ENCODE data around the gene UGT1A6. TPM values are rescaled to one million over a fixed set of nuclear protein-coding genes. Genes with fewer than 3 reads are reported as not detected.
"Not testable (repeated sequence)": the region's sequence is repeated elsewhere in the genome, so short reads cannot be mapped to it uniquely, and the experiment has no call there.

Gene UGT1A6
- total RNA-seq, 1 donor from 2014 or later = 0.17 TPM

GRCh38 chr2:233655043-233655442 is 37.6 kb upstream of the UGT1A6 start:
- no peaks in the 10 kb centered on the region for H3K36me3 Mint-ChIP-seq (ENCODE audit: low read depth)
- H3K4me1 Mint-ChIP-seq (ENCODE audit: low read depth) = no peaks in the 10 kb centered on the region
- DNase-seq (ENCODE audit: low spot score) = no peak
- H3K27ac Mint-ChIP-seq (ENCODE audit: unreplicated experiment) = no peak overlapping the region
- H3K4me3 Mint-ChIP-seq (ENCODE audit: unreplicated experiment) = no peak overlapping the region
- H3K9me3 Mint-ChIP-seq (ENCODE audit: low read depth) = no peaks in the 10 kb centered on the region
- no peak for TF ChIP-seq CTCF (IDR thresholded peaks at IDR 0.05)
- H3K27me3 Mint-ChIP-seq (ENCODE audit: low read depth) = peaks cover 15% of the 10 kb centered on the region

DNA sequence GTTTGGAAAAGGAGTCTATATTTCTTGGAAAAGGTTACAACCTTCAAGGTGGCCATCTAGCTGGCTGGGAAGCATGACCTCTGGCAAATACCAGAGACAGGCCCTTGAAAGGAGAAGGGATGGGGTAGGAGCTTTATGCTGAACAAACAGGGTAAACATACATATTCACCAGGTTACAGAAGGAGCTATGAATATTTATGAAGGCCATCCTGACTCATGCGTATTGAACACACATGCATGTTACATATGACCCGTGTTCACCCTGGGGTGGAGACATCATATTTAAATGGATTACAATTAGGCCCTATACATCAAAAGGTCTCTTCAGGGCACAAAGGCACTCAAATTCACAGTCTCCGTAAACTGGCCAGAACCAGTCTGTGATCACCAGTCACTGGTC is 36.7 kb upstream of the UGT1A6 start:
- not testable (repeated sequence) for H3K9me3 Mint-ChIP-seq (ENCODE audit: low read depth); H3K36me3 Mint-ChIP-seq (ENCODE audit: low read depth); H3K4me3 Mint-ChIP-seq (ENCODE audit: unreplicated experiment); H3K27ac Mint-ChIP-seq (ENCODE audit: unreplicated experiment); H3K4me1 Mint-ChIP-seq (ENCODE audit: low read depth); DNase-seq (ENCODE audit: low spot score)
- peaks cover 15% of the 10 kb centered on the region for H3K27me3 Mint-ChIP-seq (ENCODE audit: low read depth)

GRCh38 chr2:233656443-233656842 is 36.2 kb upstream of the UGT1A6 start:
- Mint-ChIP-seq H3K4me1 (ENCODE audit: low read depth) (no peaks in the 10 kb centered on the region), H3K27me3 (ENCODE audit: low read depth) (peaks cover 15% of the 10 kb centered on the region)
- TF ChIP-seq CTCF (IDR thresholded peaks at IDR 0.05) = no peak

DNA sequence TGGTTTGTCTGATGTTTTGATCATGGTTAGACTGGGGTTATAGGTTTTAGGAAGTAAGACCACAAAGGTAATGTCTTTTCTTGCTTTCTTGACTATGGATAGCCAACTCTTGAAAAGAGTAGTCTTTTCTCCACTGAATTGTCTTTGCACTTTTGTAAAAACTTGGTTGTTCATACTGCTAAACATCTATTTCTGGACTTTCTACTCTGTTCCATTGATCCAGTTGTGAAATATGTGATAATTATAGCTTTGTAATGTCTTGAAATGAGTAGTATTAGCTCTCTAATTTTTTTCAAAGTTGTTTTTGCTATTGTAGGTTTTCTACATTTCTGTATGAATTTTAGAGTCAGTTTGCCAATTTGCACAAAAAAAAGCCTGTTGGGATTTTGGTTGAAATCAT is 34.1 kb upstream of the UGT1A6 start:
- Mint-ChIP-seq H3K27ac (ENCODE audit: unreplicated experiment) (no peak overlapping the region), H3K27me3 (ENCODE audit: low read depth) (peaks cover 14% of the 10 kb centered on the region), H3K4me3 (ENCODE audit: unreplicated experiment) (no peak overlapping the region), H3K9me3 (ENCODE audit: low read depth) (peaks cover 7% of the 10 kb centered on the region), H3K4me1 (ENCODE audit: low read depth) (no peaks in the 10 kb centered on the region), H3K36me3 (ENCODE audit: low read depth) (no peaks in the 10 kb centered on the region)
- TF ChIP-seq CTCF (IDR thresholded peaks at IDR 0.05) = no peak
- DNase-seq (ENCODE audit: low spot score) = no peak

More at GRCh38 chr2:233656443-233656842, 36.2 kb upstream of the UGT1A6 start:
- Mint-ChIP-seq H3K36me3 (ENCODE audit: low read depth) (no peaks in the 10 kb centered on the region), H3K4me3 (ENCODE audit: unreplicated experiment) (no peak overlapping the region), H3K9me3 (ENCODE audit: low read depth) (peaks cover 4% of the 10 kb centered on the region), H3K27ac (ENCODE audit: unreplicated experiment) (no peak overlapping the region)
- DNase-seq (ENCODE audit: low spot score) = no peak

DNA sequence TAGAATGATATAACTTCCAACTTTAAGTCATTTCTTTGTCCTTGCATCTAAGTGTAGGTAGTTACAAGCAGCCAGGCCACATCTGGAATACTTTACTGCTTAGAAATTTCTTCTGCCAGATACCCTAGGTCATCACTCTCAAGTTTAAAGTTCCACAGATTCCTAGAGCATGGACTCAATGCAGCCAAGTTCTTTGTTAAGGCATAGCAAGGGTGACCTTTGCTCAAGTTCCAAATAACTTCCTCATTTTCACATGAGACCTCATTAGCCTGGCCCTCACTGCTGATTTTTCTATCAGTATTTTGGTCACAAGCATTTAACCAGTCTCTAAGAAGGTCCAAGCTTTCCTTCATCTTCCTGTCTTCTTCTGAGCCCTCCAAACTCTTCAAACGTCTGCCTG is 28.8 kb upstream of the UGT1A6 start:
- Mint-ChIP-seq H3K36me3 (ENCODE audit: low read depth) (no peaks in the 10 kb centered on the region), H3K27ac (ENCODE audit: unreplicated experiment) (no peak overlapping the region), H3K27me3 (ENCODE audit: low read depth) (peaks cover 14% of the 10 kb centered on the region), H3K4me3 (ENCODE audit: unreplicated experiment) (no peak overlapping the region), H3K4me1 (ENCODE audit: low read depth) (no peaks in the 10 kb centered on the region), H3K9me3 (ENCODE audit: low read depth) (peaks cover 11% of the 10 kb centered on the region)
- TF ChIP-seq CTCF (IDR thresholded peaks at IDR 0.05) = no peak
- no peak for DNase-seq (ENCODE audit: low spot score)

GRCh38 chr2:233668605-233669260 is 24.0 kb upstream of the UGT1A6 start:
- Mint-ChIP-seq H3K36me3 (ENCODE audit: low read depth) (peaks cover 1% of the 10 kb centered on the region), H3K27me3 (ENCODE audit: low read depth) (no peaks in the 10 kb centered on the region), H3K4me1 (ENCODE audit: low read depth) (no peaks in the 10 kb centered on the region), H3K9me3 (ENCODE audit: low read depth) (peaks cover 5% of the 10 kb centered on the region), H3K4me3 (ENCODE audit: unreplicated experiment) (no peak overlapping the region), H3K27ac (ENCODE audit: unreplicated experiment) (no peak overlapping the region)
- TF ChIP-seq CTCF (IDR thresholded peaks at IDR 0.05) = no peak
- DNase-seq (ENCODE audit: low spot score) = no peak
